Esophagus squamous epithelium (tissue), 5 donors: ENCODE results near the gene CAMTA1. TPM values are rescaled to one million over a fixed set of nuclear protein-coding genes. Genes with fewer than 3 reads are reported as not detected.

Experiments
- DNase-seq: peaks from one replicate; lab custom pipeline; 2025; lab: John Stamatoyannopoulos, UW
- H3K27ac ChIP-seq, 4 donors: fragments of 200-600 bp; sonication (generic); one replicate each; pipeline ENCODE4 v1.5.1; 2016 to 2019; ENCODE audit warnings: mild to moderate bottlenecking in 1 of 4
- H3K27me3 ChIP-seq, 4 donors: fragments of 200-600 bp; sonication (generic); 1 replicate in 3 of 4; 2 replicates in 1 of 4; pipeline versions ENCODE4 v1.5.1 to v1.6.0; 2017 to 2021; ENCODE audit warnings: antibody characterized with exemption in 1 of 4
- H3K36me3 ChIP-seq, 3 donors: fragments of 200-600 bp; sonication (generic); one replicate each; pipeline ENCODE4 v1.5.1; 2016 to 2019
- H3K4me1 ChIP-seq, 3 donors: fragments of 200-600 bp; sonication (generic); one replicate each; pipeline ENCODE4 v1.5.1; 2017 to 2019
- H3K4me3 ChIP-seq, 4 donors: fragments of 200-600 bp; sonication (generic); 1 replicate in 3 of 4; 2 replicates in 1 of 4; pipeline ENCODE4 v1.5.1; 2016 to 2019; ENCODE audit warnings: mild to moderate bottlenecking in 2 of 4, moderate library complexity in 1 of 4
- H3K9me3 ChIP-seq, 3 donors: fragments of 200-600 bp; sonication (generic); one replicate each; pipeline ENCODE4 v1.5.1; 2016 to 2019
- CTCF ChIP-seq, 6 experiments: fragments of 450-650 bp in 4 of 6; fragments of 200-600 bp in 2 of 6; sonication (generic) in 2 of 6; IDR thresholded peaks; one replicate each; pipeline ENCODE4 v1.5.1; 2016 to 2019; ENCODE audit warnings: antibody characterized with exemption in 6 of 6, mild to moderate bottlenecking in 4 of 6, moderate library complexity in 4 of 6
- POLR2A ChIP-seq, 4 donors: fragments of 450-650 bp; IDR thresholded peaks; one replicate each; pipeline ENCODE4 v1.6.1; 2017; ENCODE audit warnings: antibody characterized with exemption in 4 of 4, mild to moderate bottlenecking in 4 of 4, moderate library complexity in 3 of 4
- WGBS, 2 donors: methylation state at CpG; one replicate each; pipeline ENCODE4 v1.1.5; 2018; 5-methylcytosine and 5-hydroxymethylcytosine counted together
- intact Hi-C: fragments of 100-400 bp; cut with DNase I; formaldehyde crosslinking; loops from one replicate; pipeline ENCODE4 v1.15.0; 2022
- total RNA-seq, 4 donors: library from RNA; depleted of rRNA; stranded (reverse); fragments of >200 nt; gene quantifications; one replicate each; pipeline ENCODE4 v1.1.0, GENCODE V29; 2016
- donor health status: DM: yes; HTN: yes; CAD: no.

Gene CAMTA1
- total RNA-seq, 4 donors from 2014 or later: 31.3 to 77.4 (median 45.9) TPM

- H3K27me3 ChIP-seq: no peaks in the 10 kb centered on the region
- no peak for TF ChIP-seq POLR2A (IDR thresholded peaks at IDR 0.05)
- H3K36me3 ChIP-seq: no peaks in the 10 kb centered on the region
- H3K27ac ChIP-seq: no peak overlapping the region
- 84 to 85% methylated on average over 5 of the region's 5 CpGs for WGBS, 2 donors
- no peak for DNase-seq
- no peaks in the 10 kb centered on the region for H3K9me3 ChIP-seq
- peaks cover 0 to 48% (median 6%) of the 10 kb centered on the region in 3 donors for H3K4me1 ChIP-seq
- intact Hi-C loops: no loop called here
- no peak overlapping the region for H3K4me3 ChIP-seq
Measured at GRCh38 chr1:6867321-6867720, 82.1 kb downstream of the CAMTA1 start.

DNA sequence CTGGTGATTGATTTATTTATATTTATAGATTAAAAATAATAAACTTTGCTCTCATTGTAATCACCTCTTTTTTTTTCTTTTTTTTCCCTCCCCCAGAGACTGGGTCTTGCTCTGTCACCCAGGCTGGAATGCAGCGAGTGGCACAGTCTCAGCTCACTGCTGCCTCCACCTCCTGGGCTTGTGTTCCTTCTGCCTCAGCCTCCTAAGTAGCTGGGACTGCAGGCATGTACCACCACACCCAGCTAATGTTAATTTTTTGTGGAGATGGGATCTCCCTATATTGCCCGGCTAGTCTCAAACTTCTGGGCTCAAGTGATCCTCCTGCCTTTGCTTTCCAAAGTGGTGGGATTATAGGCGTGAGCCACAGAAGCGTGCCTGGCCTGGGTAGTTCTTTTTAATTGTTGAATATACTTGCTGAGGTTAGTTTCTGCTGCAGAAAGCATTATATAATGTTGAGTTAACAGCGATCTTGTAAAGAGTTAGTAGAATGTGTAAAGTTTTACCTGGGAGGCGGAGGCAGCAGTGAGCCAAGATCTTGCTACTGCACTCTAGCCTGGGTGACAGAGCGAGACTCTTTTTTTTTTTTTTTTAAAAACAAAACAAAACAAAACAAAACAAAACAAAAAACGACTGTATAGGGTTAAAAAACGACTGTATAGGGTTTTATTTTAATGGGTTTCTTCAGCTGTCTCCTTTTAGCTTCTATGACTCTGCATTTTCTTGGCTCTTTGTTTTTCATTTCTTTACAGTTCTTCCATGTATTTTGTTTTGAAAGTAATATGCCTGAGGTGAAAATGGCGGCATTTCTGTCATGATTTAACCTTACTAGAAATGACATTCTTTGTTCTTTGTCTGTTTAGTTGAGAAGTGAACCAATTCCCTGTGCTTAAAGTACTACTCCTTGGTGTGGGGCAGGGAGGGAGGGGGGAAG is 82.7 kb downstream of the CAMTA1 start:
- no peaks in the 10 kb centered on the region for H3K36me3 ChIP-seq
- peak overlapping the region in 3 of 4 donors; percentile 1 to 35 (median 2) for H3K4me3 ChIP-seq
- no peak for TF ChIP-seq POLR2A (IDR thresholded peaks at IDR 0.05)
- no peak for TF ChIP-seq CTCF (IDR thresholded peaks at IDR 0.05)
- WGBS, 2 donors: 43 to 56% methylated on average over 10 of the region's 10 CpGs
- H3K4me1 ChIP-seq: peaks cover 0 to 48% (median 6%) of the 10 kb centered on the region in 3 donors
- H3K27ac ChIP-seq: peak overlapping the region; percentile 22 to 71 (median 50)
- no peak for DNase-seq
- H3K27me3 ChIP-seq: no peaks in the 10 kb centered on the region
- intact Hi-C loops: no loop called here
- no peaks in the 10 kb centered on the region for H3K9me3 ChIP-seq

GRCh38 chr1:6868660-6869380 is 83.6 kb downstream of the CAMTA1 start:
- no peaks in the 10 kb centered on the region for H3K9me3 ChIP-seq
- H3K27ac ChIP-seq: peak overlapping the region; percentile 15 to 71 (median 50)
- no peaks in the 10 kb centered on the region for H3K27me3 ChIP-seq
- TF ChIP-seq POLR2A (IDR thresholded peaks at IDR 0.05) (no peak), CTCF (IDR thresholded peaks at IDR 0.05) (no peak)
- H3K36me3 ChIP-seq: peaks cover 0 to 4% (median 0%) of the 10 kb centered on the region in 3 donors
- intact Hi-C loops: no loop called here
- DNase-seq: no peak
- peak overlapping the region in 3 of 4 donors; percentile 1 to 35 (median 2) for H3K4me3 ChIP-seq
- H3K4me1 ChIP-seq: peaks cover 0 to 48% (median 6%) of the 10 kb centered on the region in 3 donors
- 33 to 42% methylated on average over 2 of the region's 2 CpGs for WGBS, 2 donors

GRCh38 chr1:6869545-6869944 is 84.3 kb downstream of the CAMTA1 start:
- H3K27ac ChIP-seq: peak overlapping the region in 2 of 4 donors; percentile 43 to 71
- intact Hi-C loops: no loop called here
- 69 to 76% methylated on average over 4 of the region's 4 CpGs for WGBS, 2 donors
- no peaks in the 10 kb centered on the region for H3K27me3 ChIP-seq
- peaks cover 0 to 12% (median 0%) of the 10 kb centered on the region in 3 donors for H3K36me3 ChIP-seq
- no peaks in the 10 kb centered on the region for H3K9me3 ChIP-seq
- no peak for DNase-seq
- no peak overlapping the region for H3K4me3 ChIP-seq
- H3K4me1 ChIP-seq: peaks cover 0 to 44% (median 6%) of the 10 kb centered on the region in 3 donors
- TF ChIP-seq POLR2A (IDR thresholded peaks at IDR 0.05): no peak
- no peak for TF ChIP-seq CTCF (IDR thresholded peaks at IDR 0.05)

GRCh38 chr1:6870086-6870485 is 84.8 kb downstream of the CAMTA1 start:
- Histone ChIP-seq H3K9me3 (no peaks in the 10 kb centered on the region), H3K36me3 (peaks cover 0 to 17% (median 0%) of the 10 kb centered on the region in 3 donors), H3K4me3 (no peak overlapping the region), H3K4me1 (peaks cover 0 to 40% (median 6%) of the 10 kb centered on the region in 3 donors), H3K27me3 (no peaks in the 10 kb centered on the region), H3K27ac (no peak overlapping the region)
- 43 to 59% methylated on average over 6 of the region's 6 CpGs for WGBS, 2 donors
- intact Hi-C loops: no loop called here
- DNase-seq: no peak
- TF ChIP-seq POLR2A (IDR thresholded peaks at IDR 0.05): no peak
- TF ChIP-seq CTCF (IDR thresholded peaks at IDR 0.05): no peak
